Embryonic facial prominence (tissue), 1 donor: ENCODE results near the gene OPN1SW.

Source experiments
- DNase-seq: peaks from one replicate; pipeline ENCODE4 v3.0.0-alpha.2; 2016; ENCODE audit errors: extremely low spot score

The OPN1SW gene

GRCh38 chr7:128793181-128793547 lies 17.6 kb upstream of the OPN1SW start:
- DNase-seq, result no peak

- no peak for DNase-seq
Measured at GRCh38 chr7:128792471-128793180, 17.0 kb upstream of the OPN1SW start.

GRCh38 chr7:128791972-128792327 lies 16.4 kb upstream of the OPN1SW start:
- no peak for DNase-seq

GRCh38 chr7:128791121-128791971 lies 15.8 kb upstream of the OPN1SW start, which contains the start of gene CCDC136:
Gene CCDC136, plus strand, starts transcription at chr7:128791968. Its CDS starts 444 bp downstream, at chr7:128792412.
- no peak for DNase-seq

- DNase-seq, result no peak
Measured at GRCh38 chr7:128790315-128791041, 14.9 kb upstream of the OPN1SW start.

GRCh38 chr7:128788446-128789412 lies 13.1 kb upstream of the OPN1SW start:
- DNase-seq, result no peak

- DNase-seq, result no peak
Measured at GRCh38 chr7:128785738-128786137, 10.1 kb upstream of the OPN1SW start.

GRCh38 chr7:128783143-128783861 lies 7.7 kb upstream of the OPN1SW start:
- peak; percentile 31 for DNase-seq

- no peak for DNase-seq
Measured at GRCh38 chr7:128781851-128782250, 6.3 kb upstream of the OPN1SW start.

- no peak for DNase-seq
Measured at GRCh38 chr7:128781126-128781525, 5.5 kb upstream of the OPN1SW start.

- no peak for DNase-seq
Measured at GRCh38 chr7:128778946-128779345, 3.4 kb upstream of the OPN1SW start.

GRCh38 chr7:128777156-128778123 lies 1.8 kb upstream of the OPN1SW start:
- no peak for DNase-seq

- DNase-seq, result no peak
Measured at GRCh38 chr7:128774921-128775320, 673 bp downstream of the OPN1SW start.

- no peak for DNase-seq
Measured at GRCh38 chr7:128774029-128774689, 1.4 kb downstream of the OPN1SW start.

GRCh38 chr7:128773604-128774003 lies 2.0 kb downstream of the OPN1SW start:
- no peak for DNase-seq

GRCh38 chr7:128770233-128770632 lies 5.4 kb downstream of the OPN1SW start:
- DNase-seq, result no peak

- no peak for DNase-seq
Measured at GRCh38 chr7:128767475-128768110, 8.0 kb downstream of the OPN1SW start.

- DNase-seq, result no peak
Measured at GRCh38 chr7:128763541-128763940, 12.1 kb downstream of the OPN1SW start.
